ENCODE data around the gene SELE.
"Not testable (repeated sequence)": the region's sequence is repeated elsewhere in the genome, so short reads cannot be mapped to it uniquely, and the experiment has no call there.

The SELE gene

GRCh38 chr1:169683168-169683567, 50.7 kb downstream of the SELE start:
- H3K27ac Mint-ChIP-seq; H3K27me3 Mint-ChIP-seq; H3K4me3 Mint-ChIP-seq; H3K36me3 Mint-ChIP-seq (ENCODE audit: low read depth); H3K9me3 Mint-ChIP-seq; ATAC-seq; DNase-seq: not testable (repeated sequence)
- H3K4me1 Mint-ChIP-seq = peaks cover 40% of the 10 kb centered on the region

- no peaks in the 10 kb centered on the region for H3K27me3 Mint-ChIP-seq
Observed at GRCh38 chr1:169682071-169682470, 51.8 kb downstream of the SELE start.

GRCh38 chr1:169681140-169681539, 52.7 kb downstream of the SELE start:
- Mint-ChIP-seq H3K4me1 (peaks cover 60% of the 10 kb centered on the region), H3K27ac (peak overlapping the region; percentile 94), H3K27me3 (no peaks in the 10 kb centered on the region), H3K4me3 (peak overlapping the region; percentile 46), H3K9me3 (no peaks in the 10 kb centered on the region), H3K36me3 (ENCODE audit: low read depth) (no peaks in the 10 kb centered on the region)
- no peak for DNase-seq
- peak; percentile 17 for ATAC-seq

More at GRCh38 chr1:169682071-169682470, 51.8 kb downstream of the SELE start:
- no peaks in the 10 kb centered on the region for H3K9me3 Mint-ChIP-seq
- no peak for DNase-seq
- no peak for ATAC-seq
- H3K4me3 Mint-ChIP-seq = peak overlapping the region; percentile 40
- no peaks in the 10 kb centered on the region for H3K36me3 Mint-ChIP-seq (ENCODE audit: low read depth)
- peaks cover 50% of the 10 kb centered on the region for H3K4me1 Mint-ChIP-seq
- H3K27ac Mint-ChIP-seq = peak overlapping the region; percentile 94

GRCh38 chr1:169680377-169681019, 53.4 kb downstream of the SELE start:
- ATAC-seq (peak; percentile 88), DNase-seq (peak; percentile 65)
- peaks cover 66% of the 10 kb centered on the region for H3K4me1 Mint-ChIP-seq
- no peaks in the 10 kb centered on the region for H3K27me3 Mint-ChIP-seq
- no peaks in the 10 kb centered on the region for H3K36me3 Mint-ChIP-seq (ENCODE audit: low read depth)
- H3K27ac Mint-ChIP-seq = peak overlapping the region; percentile 94
- peak overlapping the region; percentile 46 for H3K4me3 Mint-ChIP-seq
- no peaks in the 10 kb centered on the region for H3K9me3 Mint-ChIP-seq

- no peaks in the 10 kb centered on the region for H3K27me3 Mint-ChIP-seq
- ATAC-seq (no peak), DNase-seq (no peak)
- H3K9me3 Mint-ChIP-seq = no peaks in the 10 kb centered on the region
- H3K36me3 Mint-ChIP-seq (ENCODE audit: low read depth) = no peaks in the 10 kb centered on the region
- H3K4me1 Mint-ChIP-seq = peaks cover 68% of the 10 kb centered on the region
- H3K4me3 Mint-ChIP-seq = peak overlapping the region; percentile 6
- H3K27ac Mint-ChIP-seq = peak overlapping the region; percentile 94
Observed at GRCh38 chr1:169679692-169680091, 54.2 kb downstream of the SELE start.

- Mint-ChIP-seq H3K4me3 (no peak overlapping the region), H3K4me1 (peaks cover 62% of the 10 kb centered on the region), H3K27me3 (no peaks in the 10 kb centered on the region), H3K27ac (peak overlapping the region; percentile 41), H3K9me3 (peaks cover 7% of the 10 kb centered on the region), H3K36me3 (ENCODE audit: low read depth) (peaks cover 7% of the 10 kb centered on the region)
- ATAC-seq = no peak
- no peak for DNase-seq
Observed at GRCh38 chr1:169676001-169676400, 57.9 kb downstream of the SELE start.

All from activated naive CD8-positive, alpha-beta T cell treated with anti-CD3 and anti-CD28 coated beads, Interleukin-2, amount 50 U/mL, for 24 hours (primary cell).